DND-41 (cell line): ENCODE measurements around the gene TCF4.

Experiments used
- ATAC-seq: fragments of 200-7000 bp; cut with Tn5 transposase; 3 replicates; pipeline ENCODE4 v1.9.1; 2021; ENCODE audit warnings: low read depth; ENCODE audit not compliant: insufficient read depth
- DNase-seq: peaks from one replicate; pipeline ENCODE4 v3.0.0-alpha.2; 2020
- H2AFZ ChIP-seq: 2 replicates; pipeline ENCODE4 v1.6.0; 2012; ENCODE audit warnings: low read depth, low read length
- H3K27ac ChIP-seq: 2 replicates; pipeline ENCODE4 v1.5.1; 2012; ENCODE audit warnings: low read length, inconsistent platforms
- H3K27me3 ChIP-seq: fragments of 200-600 bp; sonication (generic); 2 replicates; pipeline ENCODE4 v1.6.0; 2012; ENCODE audit warnings: low read length, mild to moderate bottlenecking, inconsistent platforms; ENCODE audit not compliant: insufficient read depth, poor library complexity
- H3K36me3 ChIP-seq: 2 replicates; pipeline ENCODE4 v1.5.1; 2012; ENCODE audit warnings: low read length, inconsistent platforms; ENCODE audit not compliant: insufficient read depth
- H3K4me1 ChIP-seq: 2 replicates; pipeline ENCODE4 v1.5.1; 2012; ENCODE audit warnings: mild to moderate bottlenecking, low read length; ENCODE audit not compliant: insufficient read depth
- H3K4me2 ChIP-seq: 2 replicates; pipeline ENCODE4 v1.6.0; 2012; ENCODE audit warnings: mild to moderate bottlenecking, moderate library complexity, low read length, inconsistent platforms; ENCODE audit not compliant: insufficient read depth
- H3K4me3 ChIP-seq, 2 experiments: fragments of 200-600 bp in 1 of 2; shearing (Covaris generic) in 1 of 2; 2 replicates each; pipeline ENCODE4 v1.5.1; 2012 to 2016; ENCODE audit warnings: inconsistent platforms in 2 of 2, low read length in 2 of 2, mild to moderate bottlenecking in 2 of 2, low read depth in 1 of 2, moderate library complexity in 1 of 2
- H3K79me2 ChIP-seq: 2 replicates; pipeline ENCODE4 v1.6.0; 2012; ENCODE audit warnings: low read length, inconsistent platforms; ENCODE audit not compliant: insufficient read depth
- H3K9ac ChIP-seq: 2 replicates; pipeline ENCODE4 v1.6.0; 2012; ENCODE audit warnings: low read depth, mild to moderate bottlenecking, inconsistent platforms, low read length, moderate library complexity
- H3K9me3 ChIP-seq: 2 replicates; pipeline ENCODE4 v1.5.1; 2012; ENCODE audit warnings: low read length, moderate library complexity, mild to moderate bottlenecking, inconsistent platforms; ENCODE audit not compliant: insufficient read depth, severe bottlenecking
- H4K20me1 ChIP-seq: 2 replicates; pipeline ENCODE4 v1.6.0; 2012; ENCODE audit warnings: low read length; ENCODE audit not compliant: insufficient read depth
- CTCF ChIP-seq: IDR thresholded peaks from 2 replicates; pipeline ENCODE4 v1.5.1; 2012; ENCODE audit warnings: borderline replicate concordance, low read length, moderate library complexity, mild to moderate bottlenecking; ENCODE audit not compliant: poor library complexity, severe bottlenecking; ENCODE audit errors: extremely low read depth
- EZH2 ChIP-seq: IDR thresholded peaks from 3 replicates; pipeline ENCODE4 v1.6.1; 2012; ENCODE audit warnings: borderline replicate concordance, low read depth, mild to moderate bottlenecking, moderate library complexity, low read length, inconsistent platforms; ENCODE audit not compliant: severe bottlenecking

The TCF4 gene

GRCh38 chr18:55400081-55400480, 187.9 kb downstream of the TCF4 start:
- Histone ChIP-seq H3K36me3 (no peaks in the 10 kb centered on the region), H3K4me1 (no peaks in the 10 kb centered on the region), H3K27me3 (no peaks in the 10 kb centered on the region), H3K4me3 (no peak overlapping the region), H3K79me2 (no peaks in the 10 kb centered on the region), H3K27ac (no peak overlapping the region), H4K20me1 (no peaks in the 10 kb centered on the region), H3K9ac (no peak overlapping the region), H3K4me2 (no peak overlapping the region), H2AFZ (no peak overlapping the region), H3K9me3 (no peaks in the 10 kb centered on the region)
- ATAC-seq, result no peak
- TF ChIP-seq EZH2 (no peak), CTCF (no peak)
- no peak for DNase-seq

DNA sequence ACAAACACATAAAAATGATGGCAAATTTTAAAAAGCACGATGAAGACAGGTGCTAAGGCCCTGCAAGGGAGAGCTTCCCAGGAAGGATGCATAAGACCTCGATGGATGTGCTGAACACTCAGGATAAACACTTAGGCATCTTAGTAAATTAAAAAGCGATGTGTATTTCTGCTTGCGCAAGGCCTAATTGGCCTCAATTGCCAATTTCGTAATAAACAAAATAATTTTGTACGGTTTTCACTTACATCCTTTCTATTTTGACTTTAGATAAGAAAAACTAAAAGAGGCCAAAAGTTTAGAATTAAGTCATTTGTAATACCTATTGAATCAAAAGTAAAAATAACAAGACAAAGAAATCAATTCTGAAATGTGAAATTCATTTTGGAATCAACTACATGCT, 189.1 kb downstream of the TCF4 start:
- no peak for ATAC-seq
- Histone ChIP-seq H3K36me3 (no peaks in the 10 kb centered on the region), H4K20me1 (no peaks in the 10 kb centered on the region), H3K79me2 (no peaks in the 10 kb centered on the region), H3K9me3 (no peaks in the 10 kb centered on the region), H3K4me3 (no peak overlapping the region), H2AFZ (no peak overlapping the region), H3K27me3 (no peaks in the 10 kb centered on the region), H3K27ac (no peak overlapping the region), H3K9ac (no peak overlapping the region), H3K4me1 (no peaks in the 10 kb centered on the region), H3K4me2 (no peak overlapping the region)
- DNase-seq, result no peak
- TF ChIP-seq CTCF (no peak), EZH2 (no peak)

GRCh38 chr18:55396979-55397378, 191.0 kb downstream of the TCF4 start:
- H3K9me3 ChIP-seq, result no peaks in the 10 kb centered on the region
- no peaks in the 10 kb centered on the region for H3K79me2 ChIP-seq
- no peaks in the 10 kb centered on the region for H3K27me3 ChIP-seq
- no peak overlapping the region for H3K9ac ChIP-seq
- no peaks in the 10 kb centered on the region for H3K4me1 ChIP-seq
- H3K4me2 ChIP-seq, result no peak overlapping the region
- no peaks in the 10 kb centered on the region for H3K36me3 ChIP-seq
- TF ChIP-seq EZH2 (no peak), CTCF (no peak)
- no peak overlapping the region for H3K27ac ChIP-seq
- DNase-seq (no peak), ATAC-seq (no peak)
- H4K20me1 ChIP-seq, result no peaks in the 10 kb centered on the region
- H3K4me3 ChIP-seq, result no peak overlapping the region
- H2AFZ ChIP-seq, result no peak overlapping the region
